Activated CD8-positive, alpha-beta T cell treated with anti-CD3 and anti-CD28 coated beads for 36 hours (primary cell): Measurements from ENCODE around the gene TNRC6C. TPM values are rescaled to one million over a fixed set of nuclear protein-coding genes. Genes with fewer than 3 reads are reported as not detected.

Experiments
- ATAC-seq: fragments of 200-7000 bp; cut with Tn5 transposase; one replicate; pipeline ENCODE4 v1.10.0; 2021; ENCODE audit warnings: mild to moderate bottlenecking, moderate library complexity
- CTCF ChIA-PET: fragments of 350-600 bp; sonication (Branson Sonifier 250); formaldehyde crosslinking; loops from one replicate; lab custom pipeline; 2021; ENCODE audit warnings: antibody characterized with exemption; lab: Charles Lee
- POLR2A ChIA-PET: fragments of 350-600 bp; sonication (Branson Sonifier 250); formaldehyde crosslinking; loops from one replicate; lab custom pipeline; 2021; ENCODE audit warnings: antibody characterized with exemption; lab: Charles Lee
- DNase-seq: peaks from one replicate; pipeline ENCODE4 v3.0.0-alpha.2; 2020
- H3K27ac Mint-ChIP-seq: one replicate; pipeline ENCODE4 v1.8.0; 2021; ENCODE audit warnings: mild to moderate bottlenecking, mixed read lengths
- H3K27me3 Mint-ChIP-seq: one replicate; pipeline ENCODE4 v1.8.0; 2021; ENCODE audit warnings: mixed read lengths
- H3K36me3 Mint-ChIP-seq: one replicate; pipeline ENCODE4 v1.8.0; 2021; ENCODE audit warnings: low read depth, mixed read lengths
- H3K4me1 Mint-ChIP-seq: one replicate; pipeline ENCODE4 v1.8.0; 2021; ENCODE audit warnings: low read depth, mixed read lengths
- H3K4me3 Mint-ChIP-seq: one replicate; pipeline ENCODE4 v1.8.0; 2021; ENCODE audit warnings: mild to moderate bottlenecking, moderate library complexity, mixed read lengths
- H3K9me3 Mint-ChIP-seq: one replicate; pipeline ENCODE4 v1.8.0; 2021; ENCODE audit warnings: mixed read lengths
- CTCF ChIP-seq: fragments of 200-600 bp; IDR thresholded peaks from one replicate; pipeline ENCODE4 v1.8.0; 2022; ENCODE audit warnings: antibody characterized with exemption, mild to moderate bottlenecking
- intact Hi-C: fragments of 100-400 bp; cut with micrococcal nuclease; formaldehyde crosslinking; loops from one replicate; pipeline ENCODE4 v1.10.0; 2022
- total RNA-seq, 2 experiments: library from RNA; stranded (reverse); gene quantifications; one replicate each; pipeline ENCODE4 v1.2.3, GENCODE V29; 2021

The TNRC6C gene
- total RNA-seq, 2 experiments from 2014 or later: 26.4 to 26.6 TPM

GRCh38 chr17:77958716-77959125 is 218 bp downstream of the TNRC6C start:
- POLR2A ChIA-PET: interaction anchor here (0.8 to 2.5 kb wide), 29 partner anchors 12 to 509 kb away, joined by 3 to 11 read pairs (median 4); partner anchors contain the start of gene TMC8
- intact Hi-C loops: no loop called here
- peak overlapping the region; percentile 44 for H3K4me3 Mint-ChIP-seq
- H3K27ac Mint-ChIP-seq: no peak overlapping the region
- peaks cover 4% of the 10 kb centered on the region for H3K36me3 Mint-ChIP-seq
- CTCF ChIA-PET: interaction anchor here (0.8 to 1.8 kb wide), 9 partner anchors 12 to 187 kb away, joined by 3 to 6 read pairs (median 3); no protein-coding TSS in a partner anchor
- peaks cover 7% of the 10 kb centered on the region for H3K27me3 Mint-ChIP-seq
- DNase-seq: peak; percentile 17
- H3K4me1 Mint-ChIP-seq: peaks cover 39% of the 10 kb centered on the region
- no peaks in the 10 kb centered on the region for H3K9me3 Mint-ChIP-seq
- no peak for ATAC-seq
- no peak for TF ChIP-seq CTCF

- POLR2A ChIA-PET: interaction anchor here (0.8 to 1.7 kb wide), 9 partner anchors 18 to 380 kb away, joined by 3 to 6 read pairs (median 4); no protein-coding TSS in a partner anchor
- intact Hi-C loops: no loop called here
- Mint-ChIP-seq H3K4me3 (peak overlapping the region; percentile 84), H3K4me1 (peaks cover 45% of the 10 kb centered on the region), H3K9me3 (no peaks in the 10 kb centered on the region), H3K36me3 (peaks cover 4% of the 10 kb centered on the region), H3K27ac (peak overlapping the region; percentile 83), H3K27me3 (peaks cover 7% of the 10 kb centered on the region)
- CTCF ChIA-PET: interaction anchor here (0.8 to 1.2 kb wide), 3 partner anchors 13 to 54 kb away, joined by 3 to 4 read pairs (median 3); no protein-coding TSS in a partner anchor
- no peak for ATAC-seq
- TF ChIP-seq CTCF: no peak
- peak; percentile 55 for DNase-seq
These were observed 823 bp downstream of the TNRC6C start for GRCh38 chr17:77959126-77959925.

GRCh38 chr17:77959926-77960521 is 1.5 kb downstream of the TNRC6C start:
- intact Hi-C loops: loop anchor here (5.0 kb wide), 1 partner anchor 52 kb away; no protein-coding TSS in a partner anchor
- Mint-ChIP-seq H3K27ac (peak overlapping the region; percentile 83), H3K9me3 (no peaks in the 10 kb centered on the region), H3K27me3 (peaks cover 7% of the 10 kb centered on the region), H3K36me3 (peaks cover 4% of the 10 kb centered on the region), H3K4me3 (peak overlapping the region; percentile 84), H3K4me1 (peaks cover 52% of the 10 kb centered on the region)
- CTCF ChIA-PET: interaction anchor here (1.0 to 1.5 kb wide), 4 partner anchors 11 to 59 kb away, joined by 3 to 4 read pairs (median 4); no protein-coding TSS in a partner anchor
- DNase-seq: peak; percentile 67
- POLR2A ChIA-PET: interaction anchor here (1.2 to 1.3 kb wide), 2 partner anchors 18 to 56 kb away, joined by 4 read pairs; no protein-coding TSS in a partner anchor
- TF ChIP-seq CTCF: no peak
- ATAC-seq: peak; percentile 13

- Mint-ChIP-seq H3K27ac (no peak overlapping the region), H3K4me3 (peak overlapping the region; percentile 20), H3K4me1 (peaks cover 68% of the 10 kb centered on the region), H3K27me3 (peaks cover under 1% of the 10 kb centered on the region), H3K36me3 (peaks cover 4% of the 10 kb centered on the region), H3K9me3 (no peaks in the 10 kb centered on the region)
- DNase-seq (no peak), ATAC-seq (no peak)
- TF ChIP-seq CTCF: no peak
- intact Hi-C loops: loop anchor here (5.0 kb wide), 1 partner anchor 51 kb away; no protein-coding TSS in a partner anchor
- ChIA-PET POLR2A (no interaction called here), CTCF (interaction anchor here (1.2 kb wide), 1 partner anchor 529 kb away, joined by 3 read pairs; no protein-coding TSS in a partner anchor)
These were observed 3.2 kb downstream of the TNRC6C start for GRCh38 chr17:77961741-77962140.
